GM12878 (cell line): ENCODE results near the gene SPTBN1.

Experiments
- BRCA1 ChIP-seq: IDR thresholded peaks from 2 replicates; pipeline ENCODE4 v1.6.1; 2011; ENCODE audit warnings: low read depth, low read length, improper control_type of control experiment
- CHD2 ChIP-seq: IDR thresholded peaks from 2 replicates; pipeline ENCODE4 v1.6.1; 2011; ENCODE audit warnings: low read depth, low read length, improper control_type of control experiment, borderline replicate concordance
- ESRRA ChIP-seq: IDR thresholded peaks from 2 replicates; pipeline ENCODE4 v1.6.1; 2012; ENCODE audit warnings: mild to moderate bottlenecking, low read length, improper control_type of control experiment
- KLF5 ChIP-seq: fragments of 450-650 bp; IDR thresholded peaks from 2 replicates; pipeline ENCODE4 v1.6.1; 2014; ENCODE audit warnings: mild to moderate bottlenecking; ENCODE audit not compliant: partially characterized antibody
- POU2F2 ChIP-seq: IDR thresholded peaks from 3 replicates; pipeline ENCODE4 v1.6.1; 2011; ENCODE audit warnings: low read depth, mild to moderate bottlenecking, low read length, borderline replicate concordance
- RCOR1 ChIP-seq: conservative IDR thresholded peaks from 2 replicates; pipeline ENCODE4 v1.6.1; 2012; ENCODE audit warnings: low read depth, low read length, improper control_type of control experiment
- TF ChIP-seq, protein P1 (sequence below), 3 experiments: IDR thresholded peaks in 2 of 3; conservative IDR thresholded peaks in 1 of 3; 2 replicates each; pipeline ENCODE4 v1.5.1; 2011; ENCODE audit warnings: low read depth in 3 of 3, low read length in 3 of 3, mild to moderate bottlenecking in 3 of 3, control low read depth in 2 of 3, moderate library complexity in 2 of 3, inconsistent platforms in 1 of 3, mixed read lengths in 1 of 3; ENCODE audit not compliant: control insufficient read depth in 2 of 3, insufficient read depth in 1 of 3; ENCODE audit errors: extremely low read depth in 1 of 3
- TF ChIP-seq, protein P2 (sequence below): IDR thresholded peaks from 2 replicates; pipeline ENCODE4 v1.6.1; 2011; ENCODE audit warnings: low read depth, low read length, improper control_type of control experiment, borderline replicate concordance
- TF ChIP-seq, protein P3 (sequence below): IDR thresholded peaks from 2 replicates; pipeline ENCODE4 v1.6.1; 2012; ENCODE audit warnings: mild to moderate bottlenecking, low read depth, low read length
- TF ChIP-seq, protein P4 (sequence below): IDR thresholded peaks from 2 replicates; pipeline ENCODE4 v1.6.1; 2012; ENCODE audit warnings: low read length, inconsistent platforms

DNA sequence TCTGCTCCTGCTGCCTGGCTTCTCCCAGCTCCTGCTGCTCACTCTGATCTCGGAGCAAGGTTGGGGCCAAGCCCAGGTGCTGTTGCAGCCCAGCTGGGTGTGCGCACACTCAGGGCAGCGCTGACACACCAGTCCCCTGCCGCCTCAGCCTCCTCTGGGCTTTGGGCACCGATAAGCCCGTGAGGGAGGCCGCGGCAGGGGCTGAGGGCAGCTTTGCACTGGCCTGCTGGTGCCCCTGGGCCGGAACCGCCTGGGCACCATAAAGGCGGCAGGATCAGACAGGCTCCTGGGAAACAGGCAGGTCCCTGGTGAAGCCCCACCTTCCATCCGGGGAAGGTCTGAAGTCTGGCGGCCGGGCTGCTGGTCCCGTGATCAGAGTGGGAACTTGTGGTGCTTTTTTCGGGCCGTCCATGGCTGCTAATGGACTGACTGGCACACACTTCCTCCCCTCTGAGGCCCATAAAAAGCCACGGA lies 253.2 kb downstream of the SPTBN1 start:
- TF ChIP-seq POU2F2 (no peak), CHD2 (no peak), RCOR1 (no peak), KLF5 (no peak), ESRRA (no peak), BRCA1 (no peak)
- TF ChIP-seq, protein P1, sequence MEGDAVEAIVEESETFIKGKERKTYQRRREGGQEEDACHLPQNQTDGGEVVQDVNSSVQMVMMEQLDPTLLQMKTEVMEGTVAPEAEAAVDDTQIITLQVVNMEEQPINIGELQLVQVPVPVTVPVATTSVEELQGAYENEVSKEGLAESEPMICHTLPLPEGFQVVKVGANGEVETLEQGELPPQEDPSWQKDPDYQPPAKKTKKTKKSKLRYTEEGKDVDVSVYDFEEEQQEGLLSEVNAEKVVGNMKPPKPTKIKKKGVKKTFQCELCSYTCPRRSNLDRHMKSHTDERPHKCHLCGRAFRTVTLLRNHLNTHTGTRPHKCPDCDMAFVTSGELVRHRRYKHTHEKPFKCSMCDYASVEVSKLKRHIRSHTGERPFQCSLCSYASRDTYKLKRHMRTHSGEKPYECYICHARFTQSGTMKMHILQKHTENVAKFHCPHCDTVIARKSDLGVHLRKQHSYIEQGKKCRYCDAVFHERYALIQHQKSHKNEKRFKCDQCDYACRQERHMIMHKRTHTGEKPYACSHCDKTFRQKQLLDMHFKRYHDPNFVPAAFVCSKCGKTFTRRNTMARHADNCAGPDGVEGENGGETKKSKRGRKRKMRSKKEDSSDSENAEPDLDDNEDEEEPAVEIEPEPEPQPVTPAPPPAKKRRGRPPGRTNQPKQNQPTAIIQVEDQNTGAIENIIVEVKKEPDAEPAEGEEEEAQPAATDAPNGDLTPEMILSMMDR (IDR thresholded peaks at IDR 0.05 in 2 of 3, conservative IDR thresholded peaks at IDR 0.05 in 1 of 3; ENCODE audit: control insufficient read depth in 2 of 3, extremely low read depth in 1 of 3, insufficient read depth in 1 of 3, low read depth in 3 of 3, low read length in 3 of 3) = no peak
- TF ChIP-seq, protein P2, sequence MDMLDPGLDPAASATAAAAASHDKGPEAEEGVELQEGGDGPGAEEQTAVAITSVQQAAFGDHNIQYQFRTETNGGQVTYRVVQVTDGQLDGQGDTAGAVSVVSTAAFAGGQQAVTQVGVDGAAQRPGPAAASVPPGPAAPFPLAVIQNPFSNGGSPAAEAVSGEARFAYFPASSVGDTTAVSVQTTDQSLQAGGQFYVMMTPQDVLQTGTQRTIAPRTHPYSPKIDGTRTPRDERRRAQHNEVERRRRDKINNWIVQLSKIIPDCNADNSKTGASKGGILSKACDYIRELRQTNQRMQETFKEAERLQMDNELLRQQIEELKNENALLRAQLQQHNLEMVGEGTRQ = no peak
- TF ChIP-seq, protein P3, sequence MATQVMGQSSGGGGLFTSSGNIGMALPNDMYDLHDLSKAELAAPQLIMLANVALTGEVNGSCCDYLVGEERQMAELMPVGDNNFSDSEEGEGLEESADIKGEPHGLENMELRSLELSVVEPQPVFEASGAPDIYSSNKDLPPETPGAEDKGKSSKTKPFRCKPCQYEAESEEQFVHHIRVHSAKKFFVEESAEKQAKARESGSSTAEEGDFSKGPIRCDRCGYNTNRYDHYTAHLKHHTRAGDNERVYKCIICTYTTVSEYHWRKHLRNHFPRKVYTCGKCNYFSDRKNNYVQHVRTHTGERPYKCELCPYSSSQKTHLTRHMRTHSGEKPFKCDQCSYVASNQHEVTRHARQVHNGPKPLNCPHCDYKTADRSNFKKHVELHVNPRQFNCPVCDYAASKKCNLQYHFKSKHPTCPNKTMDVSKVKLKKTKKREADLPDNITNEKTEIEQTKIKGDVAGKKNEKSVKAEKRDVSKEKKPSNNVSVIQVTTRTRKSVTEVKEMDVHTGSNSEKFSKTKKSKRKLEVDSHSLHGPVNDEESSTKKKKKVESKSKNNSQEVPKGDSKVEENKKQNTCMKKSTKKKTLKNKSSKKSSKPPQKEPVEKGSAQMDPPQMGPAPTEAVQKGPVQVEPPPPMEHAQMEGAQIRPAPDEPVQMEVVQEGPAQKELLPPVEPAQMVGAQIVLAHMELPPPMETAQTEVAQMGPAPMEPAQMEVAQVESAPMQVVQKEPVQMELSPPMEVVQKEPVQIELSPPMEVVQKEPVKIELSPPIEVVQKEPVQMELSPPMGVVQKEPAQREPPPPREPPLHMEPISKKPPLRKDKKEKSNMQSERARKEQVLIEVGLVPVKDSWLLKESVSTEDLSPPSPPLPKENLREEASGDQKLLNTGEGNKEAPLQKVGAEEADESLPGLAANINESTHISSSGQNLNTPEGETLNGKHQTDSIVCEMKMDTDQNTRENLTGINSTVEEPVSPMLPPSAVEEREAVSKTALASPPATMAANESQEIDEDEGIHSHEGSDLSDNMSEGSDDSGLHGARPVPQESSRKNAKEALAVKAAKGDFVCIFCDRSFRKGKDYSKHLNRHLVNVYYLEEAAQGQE = no peak
- TF ChIP-seq, protein P4, sequence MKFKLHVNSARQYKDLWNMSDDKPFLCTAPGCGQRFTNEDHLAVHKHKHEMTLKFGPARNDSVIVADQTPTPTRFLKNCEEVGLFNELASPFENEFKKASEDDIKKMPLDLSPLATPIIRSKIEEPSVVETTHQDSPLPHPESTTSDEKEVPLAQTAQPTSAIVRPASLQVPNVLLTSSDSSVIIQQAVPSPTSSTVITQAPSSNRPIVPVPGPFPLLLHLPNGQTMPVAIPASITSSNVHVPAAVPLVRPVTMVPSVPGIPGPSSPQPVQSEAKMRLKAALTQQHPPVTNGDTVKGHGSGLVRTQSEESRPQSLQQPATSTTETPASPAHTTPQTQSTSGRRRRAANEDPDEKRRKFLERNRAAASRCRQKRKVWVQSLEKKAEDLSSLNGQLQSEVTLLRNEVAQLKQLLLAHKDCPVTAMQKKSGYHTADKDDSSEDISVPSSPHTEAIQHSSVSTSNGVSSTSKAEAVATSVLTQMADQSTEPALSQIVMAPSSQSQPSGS = no peak
